8988T (cell line): ENCODE data around the gene RBP7.

Experiments
- DNase-seq: peaks from one replicate; pipeline ENCODE4 v3.0.0; 2011

The RBP7 gene

DNA sequence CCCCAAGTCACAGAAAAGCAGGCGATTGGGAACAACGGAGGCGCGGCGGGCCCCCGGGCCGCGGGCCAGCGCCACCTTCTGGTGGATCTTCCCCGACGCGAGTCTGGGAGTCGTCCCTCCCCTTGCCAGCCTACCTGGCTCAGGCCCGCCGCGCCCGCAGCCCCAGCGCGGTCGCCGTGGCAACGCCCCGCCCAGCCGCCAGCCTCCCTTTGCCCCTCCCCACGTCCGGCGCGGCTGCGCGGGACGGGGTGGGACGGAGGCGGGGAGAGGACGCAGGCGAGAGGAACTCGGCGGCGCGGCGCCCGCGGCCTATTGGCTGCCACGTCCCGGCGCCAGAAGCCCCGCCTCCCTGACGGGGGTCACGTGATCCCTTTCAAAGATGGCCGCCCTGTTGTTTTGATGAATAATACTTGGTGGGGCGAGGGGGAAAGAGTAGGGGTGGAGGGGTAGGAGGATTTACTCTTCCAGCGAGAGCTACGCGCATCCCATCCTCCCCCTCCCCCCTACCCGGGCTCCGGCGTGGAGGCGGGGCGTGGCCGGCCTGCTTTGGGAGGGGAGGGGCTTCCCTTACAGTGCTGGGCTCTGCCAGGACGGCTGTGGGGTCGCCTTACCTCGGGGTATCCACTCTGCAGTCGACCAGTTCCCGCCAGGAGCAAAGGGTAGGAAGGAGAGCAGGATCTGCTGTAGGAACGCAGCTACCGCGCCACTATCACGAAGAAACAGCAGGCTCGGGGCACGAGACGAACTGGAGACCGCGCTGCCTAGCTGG, 35.7 kb downstream of the RBP7 start, which contains the start of gene UBE4B:
Gene UBE4B, plus strand, starts transcription at position 369 of the 769 bp plus-strand sequence. CDS start 713 bp downstream, outside the sequence.
- peak; percentile 65 for DNase-seq

GRCh38 chr1:10033359-10033845, 36.4 kb downstream of the RBP7 start:
- no peak for DNase-seq

DNA sequence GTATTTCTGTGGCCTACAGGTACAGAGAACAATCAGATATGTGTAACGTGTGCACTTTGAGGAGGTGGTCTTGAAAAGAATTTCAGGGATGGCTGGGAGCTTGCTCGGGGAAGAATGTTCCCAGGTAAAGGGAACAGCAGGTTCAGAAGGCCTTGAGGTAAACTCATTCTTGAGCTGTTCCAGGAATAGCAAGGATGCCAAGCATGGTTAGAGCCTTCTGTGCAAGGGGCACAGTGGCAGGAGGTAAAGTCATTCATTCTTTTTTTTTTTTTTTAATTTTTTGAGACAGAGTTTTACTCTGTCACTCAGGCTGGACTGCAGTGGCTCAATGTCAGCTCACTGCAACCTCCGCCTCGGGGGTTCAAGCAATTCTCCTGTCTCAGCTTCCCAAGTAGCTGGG, 45.7 kb downstream of the RBP7 start:
- DNase-seq, result no peak

DNA sequence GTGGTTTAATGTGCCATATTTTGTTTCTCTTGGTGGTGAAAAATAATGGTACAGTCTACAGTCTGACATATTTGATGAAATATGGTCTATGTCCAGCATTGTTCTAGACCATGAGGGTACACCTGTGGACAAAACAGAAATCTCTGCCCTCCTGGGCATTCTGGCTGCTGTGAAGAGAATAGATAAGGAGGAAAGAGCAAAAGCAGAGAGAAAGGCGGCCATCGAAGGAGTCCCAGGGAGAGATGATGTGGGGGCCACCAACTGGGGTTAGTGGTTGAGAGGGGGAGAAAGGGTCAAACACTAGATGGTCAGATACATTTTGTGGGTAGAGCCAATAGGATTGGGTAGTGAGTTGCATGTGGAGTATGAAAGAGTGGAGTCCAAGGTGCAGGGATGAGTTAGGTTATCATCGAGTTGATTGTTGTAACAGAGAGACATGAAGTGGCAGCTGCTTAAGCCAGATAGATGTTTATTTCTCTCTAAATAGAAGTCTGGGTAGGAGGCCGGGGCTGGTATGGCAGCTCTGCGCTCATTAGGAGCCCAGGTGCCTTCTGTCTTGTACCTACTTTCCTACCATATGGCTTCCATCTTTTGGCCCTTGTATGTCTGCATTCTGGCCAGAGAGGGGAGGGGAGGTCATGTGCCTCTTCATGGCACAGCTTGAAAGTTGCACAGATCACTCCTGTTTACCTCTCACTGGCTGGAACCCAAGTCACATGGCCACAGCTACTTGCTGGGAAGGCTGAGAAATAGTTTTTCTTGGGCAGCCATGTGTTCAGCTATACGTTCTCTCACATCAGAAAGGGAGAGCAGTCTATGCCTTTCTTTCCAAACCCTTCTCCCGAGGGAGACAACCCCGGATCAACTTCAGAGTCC, 48.7 kb downstream of the RBP7 start:
- DNase-seq, result no peak

GRCh38 chr1:10046356-10047085, 49.5 kb downstream of the RBP7 start:
- DNase-seq, result no peak

- no peak for DNase-seq
Observed at GRCh38 chr1:10048601-10049000, 51.6 kb downstream of the RBP7 start.

GRCh38 chr1:10050611-10051010, 53.6 kb downstream of the RBP7 start:
- no peak for DNase-seq

DNA sequence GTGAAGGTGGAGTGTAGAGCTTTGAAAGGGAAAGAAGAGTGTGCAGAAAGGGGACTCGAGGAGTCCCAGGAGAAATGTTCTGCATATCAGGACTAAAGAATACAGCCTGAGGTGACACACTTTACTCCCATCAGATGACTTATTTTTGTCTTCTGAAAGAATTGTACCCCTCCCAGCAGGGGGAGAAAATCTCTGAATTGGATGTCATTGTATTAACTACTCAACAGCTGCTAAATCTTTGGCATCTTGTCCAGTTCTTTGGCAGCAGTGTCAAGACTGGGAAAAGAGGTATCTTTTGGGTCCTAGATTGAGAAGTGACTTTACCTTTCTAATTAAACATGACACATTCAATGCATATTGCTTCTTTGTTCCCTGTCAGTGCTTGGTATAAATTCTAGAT, 54.6 kb downstream of the RBP7 start:
- DNase-seq, result no peak

DNA sequence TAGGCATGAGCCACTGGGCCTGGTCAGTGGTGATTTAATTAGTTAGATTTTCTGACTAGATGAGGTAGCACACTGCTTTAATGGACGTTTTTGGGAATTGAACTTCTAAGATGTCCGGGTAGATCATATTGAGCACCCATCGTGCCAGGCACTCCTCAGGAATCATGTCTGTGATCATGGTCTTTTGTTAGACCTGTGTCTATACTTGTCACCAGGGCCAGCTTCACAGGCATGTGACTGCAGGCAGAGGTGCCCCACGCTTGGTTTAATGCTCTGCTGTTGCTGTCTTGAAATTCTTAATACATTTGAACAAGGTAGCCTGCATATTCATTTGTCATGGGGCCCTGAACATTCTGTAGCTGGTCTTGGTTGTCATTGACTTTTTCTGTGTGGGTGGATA, 55.3 kb downstream of the RBP7 start:
- DNase-seq, result no peak

GRCh38 chr1:10054465-10054864, 57.4 kb downstream of the RBP7 start:
- no peak for DNase-seq

DNA sequence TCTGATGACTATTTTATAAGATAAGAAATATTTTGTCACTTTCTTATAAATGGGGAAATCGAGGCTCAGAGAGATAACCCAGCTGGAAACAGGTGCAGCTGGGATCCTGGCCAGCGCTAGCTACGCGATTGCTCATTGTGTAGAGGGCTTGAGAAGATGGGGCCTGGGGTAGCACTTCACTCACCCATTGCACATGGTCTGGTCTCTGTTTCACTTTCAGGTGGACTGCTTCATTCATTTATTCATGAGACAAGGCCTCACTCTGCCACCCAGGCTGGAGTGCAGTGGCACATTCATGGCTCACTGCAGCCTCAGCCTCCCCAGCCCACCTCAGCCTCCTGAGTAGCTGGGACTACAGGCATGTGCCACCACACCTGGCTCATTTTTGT, 59.6 kb downstream of the RBP7 start:
- no peak for DNase-seq

- DNase-seq, result no peak
Observed at GRCh38 chr1:10057343-10057742, 60.3 kb downstream of the RBP7 start.

GRCh38 chr1:10057796-10058195, 60.8 kb downstream of the RBP7 start:
- DNase-seq, result no peak

DNA sequence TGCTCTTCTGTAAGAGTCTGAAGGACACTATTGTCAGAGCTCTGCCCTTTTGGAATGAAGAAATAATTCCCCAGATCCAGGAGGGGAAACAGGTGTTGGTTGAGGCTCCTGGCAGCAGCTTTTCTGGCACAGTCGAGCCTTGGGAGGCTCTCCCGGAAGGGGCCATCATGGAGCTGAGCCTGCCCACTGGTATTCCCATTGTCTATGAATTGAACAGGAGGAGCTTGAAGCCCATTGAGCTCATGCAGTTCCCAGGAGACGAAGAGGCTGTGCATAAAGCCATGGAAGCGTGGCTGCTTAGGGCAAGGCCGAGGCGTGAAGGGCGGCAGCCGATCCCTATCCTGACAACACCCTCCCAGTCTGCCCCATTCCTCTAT, 62.3 kb downstream of the RBP7 start:
- no peak for DNase-seq

- no peak for DNase-seq
Observed at GRCh38 chr1:10060311-10061100, 63.5 kb downstream of the RBP7 start.

DNA sequence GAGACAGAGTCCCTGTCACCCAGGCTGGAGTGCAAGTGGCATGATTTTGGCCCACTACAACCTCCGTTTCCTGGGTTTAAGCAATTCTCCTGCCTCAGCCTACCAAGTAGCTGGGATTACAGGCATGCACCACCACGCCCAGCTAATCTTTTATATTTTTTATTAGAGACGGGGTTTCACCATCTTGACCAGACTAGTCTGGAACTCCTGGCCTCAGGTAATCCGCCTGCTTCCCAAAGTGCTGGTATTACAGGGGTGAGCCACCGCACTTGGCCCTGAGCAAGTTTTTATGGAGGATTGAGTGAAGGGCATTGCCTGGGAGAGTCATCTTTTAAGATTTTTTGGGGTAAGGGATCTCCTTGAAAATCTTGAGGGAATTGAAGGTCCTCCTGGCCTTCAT, 64.2 kb downstream of the RBP7 start:
- no peak for DNase-seq

DNA sequence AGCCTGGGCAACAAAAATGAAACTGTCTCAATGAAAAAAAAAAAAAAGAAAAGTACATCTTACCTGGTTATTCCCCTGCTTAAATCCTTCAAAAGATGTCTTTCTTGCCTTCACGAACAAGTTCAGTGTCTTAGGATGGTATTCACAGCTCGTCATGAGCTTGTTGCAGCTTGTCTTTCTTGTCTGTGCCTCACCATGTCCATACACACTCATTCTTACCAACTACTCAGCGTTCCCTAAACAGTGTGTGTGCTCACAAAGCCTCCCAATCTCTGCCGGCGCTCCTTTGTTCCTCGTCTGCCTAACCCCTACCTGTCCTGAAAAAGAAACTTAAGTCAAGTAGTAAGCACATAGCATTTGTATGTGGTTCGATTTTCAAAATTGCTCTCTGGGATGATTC, 66.8 kb downstream of the RBP7 start:
- no peak for DNase-seq

DNA sequence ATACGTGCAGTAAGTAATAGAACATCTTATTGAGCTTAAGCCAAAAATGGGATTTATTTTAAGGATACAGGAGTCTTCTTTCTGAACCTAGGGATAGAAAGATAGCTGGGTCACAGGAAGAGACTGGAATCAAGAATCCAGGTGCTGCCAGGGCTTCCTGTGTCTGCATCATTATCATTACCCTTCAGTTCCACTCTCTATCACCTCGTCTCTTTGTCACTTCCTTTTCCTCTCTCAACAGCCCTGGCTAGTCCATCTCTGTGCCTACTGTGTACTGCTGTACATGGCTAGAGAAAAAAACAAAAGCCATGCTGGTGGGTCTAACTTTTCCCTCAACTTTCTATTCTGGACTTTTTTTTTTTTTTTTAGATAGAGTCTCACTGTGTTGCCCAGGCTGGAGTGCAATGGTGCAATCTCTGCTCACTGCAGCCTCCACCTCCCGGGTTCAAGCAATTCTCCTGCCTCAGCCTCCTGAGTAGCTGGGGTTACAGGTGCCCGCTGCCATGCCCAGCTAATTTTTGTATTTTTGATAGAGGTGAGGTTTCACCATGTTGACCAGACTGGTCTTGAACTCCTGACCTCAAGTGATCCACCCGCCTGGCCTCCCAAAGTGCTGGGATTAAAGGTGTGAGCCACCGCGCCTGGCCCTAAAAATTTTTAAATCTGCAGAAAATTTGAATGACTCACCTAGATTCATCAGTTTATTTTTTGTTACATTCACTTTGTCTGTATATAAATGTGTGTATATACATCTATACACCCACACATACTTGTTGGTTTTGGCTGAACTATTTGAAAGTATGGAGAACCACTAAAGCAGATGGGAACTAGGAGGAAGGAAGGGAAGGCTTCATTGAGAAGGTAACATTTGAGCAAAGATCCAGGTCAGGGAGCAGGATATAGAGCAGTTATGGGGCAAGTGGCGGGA, 67.7 kb downstream of the RBP7 start:
- DNase-seq, result no peak

DNA sequence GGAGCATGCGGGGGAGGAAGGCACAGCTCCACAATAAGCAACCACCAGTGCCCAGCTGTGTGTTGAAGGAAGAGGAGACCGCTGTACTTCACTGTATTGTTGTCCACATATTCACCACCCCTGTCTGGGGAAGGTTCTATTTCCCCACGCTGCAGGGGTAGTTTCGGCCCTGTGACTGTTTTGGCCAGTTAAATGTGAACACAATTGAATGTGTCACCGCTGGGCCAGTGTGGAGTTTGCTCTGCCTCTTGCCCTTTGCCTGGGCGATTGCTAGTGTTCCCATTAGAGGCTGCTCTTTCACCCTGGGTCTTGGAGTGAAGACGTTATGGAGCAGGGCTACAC, 68.3 kb downstream of the RBP7 start:
- no peak for DNase-seq
